T47D (cell line): ENCODE results near the gene DCLK2.

Source experiments
- DNase-seq, 2 experiments: peaks; one replicate each; pipeline versions ENCODE4 v3.0.0 to v3.0.0-alpha.2; 2011 to 2012; ENCODE audit warnings: low read depth in 1 of 2, low spot score in 1 of 2
- JUND ChIP-seq: IDR thresholded peaks from 2 replicates; pipeline ENCODE4 v1.6.1; 2012; ENCODE audit warnings: low read depth
- in situ Hi-C: cut with HindIII; loops from 2 replicates; pipeline ENCODE4 v1.10.0; 2016; ENCODE audit warnings: low sequenced_read_pairs, low pct_unique_long_range_greater_than_20kb

The DCLK2 gene

DNA sequence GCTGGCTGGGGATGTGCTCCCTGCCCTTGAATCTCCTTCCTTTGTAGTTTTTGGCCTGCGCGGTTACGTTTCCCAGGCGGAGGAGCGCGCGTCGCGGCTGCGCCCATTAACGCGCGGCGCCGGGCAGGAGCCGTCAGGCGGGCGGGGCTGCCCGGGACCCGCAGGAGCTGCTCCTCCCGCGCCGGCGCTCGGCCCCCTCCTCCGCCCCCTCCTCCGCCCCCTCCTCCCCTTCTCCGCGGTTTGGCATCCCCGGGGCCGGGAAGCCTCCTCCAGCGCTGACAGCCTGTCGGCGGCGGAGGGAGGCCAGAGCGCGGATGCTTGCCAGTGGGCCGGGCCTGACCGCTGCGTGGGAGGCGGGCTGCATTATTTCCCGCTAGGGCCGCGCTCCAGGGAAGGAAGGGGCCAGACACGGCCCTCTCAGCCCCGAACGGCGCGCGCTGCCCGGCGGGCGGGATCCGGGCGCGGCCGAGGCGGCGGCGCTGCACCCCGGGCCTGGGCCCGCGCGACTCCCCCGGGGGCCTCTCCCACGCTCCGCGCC is at the start of gene DCLK2:
Gene DCLK2 (plus strand): TSS at position 405 of the 538 bp plus-strand sequence. CDS start 583 bp downstream, outside the sequence.
- no peak for TF ChIP-seq JUND
- peak; percentile 45 to 53 for DNase-seq
- in situ Hi-C loops, result no loop called here

DNA sequence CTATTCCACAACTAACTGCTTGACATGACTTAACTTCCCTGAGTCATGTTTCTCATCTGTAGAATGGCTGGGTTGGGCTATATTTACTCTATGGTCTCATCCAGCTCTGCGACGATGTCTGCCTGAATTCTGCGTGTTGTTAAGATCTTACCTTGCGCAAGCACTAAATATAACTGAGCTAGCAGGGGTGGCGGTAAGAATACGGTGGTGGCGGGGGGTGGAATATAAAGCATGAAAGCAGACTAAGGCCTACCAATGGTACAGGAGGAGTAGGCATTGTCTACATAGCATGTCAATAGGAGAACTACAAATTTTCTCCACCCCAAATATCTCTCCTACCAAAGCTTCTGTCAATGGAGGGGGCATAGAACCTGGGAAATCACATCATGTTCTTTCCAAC is 45.7 kb upstream of the DCLK2 start:
- no peak for DNase-seq
- in situ Hi-C loops, result no loop called here
- TF ChIP-seq JUND, result no peak

DNA sequence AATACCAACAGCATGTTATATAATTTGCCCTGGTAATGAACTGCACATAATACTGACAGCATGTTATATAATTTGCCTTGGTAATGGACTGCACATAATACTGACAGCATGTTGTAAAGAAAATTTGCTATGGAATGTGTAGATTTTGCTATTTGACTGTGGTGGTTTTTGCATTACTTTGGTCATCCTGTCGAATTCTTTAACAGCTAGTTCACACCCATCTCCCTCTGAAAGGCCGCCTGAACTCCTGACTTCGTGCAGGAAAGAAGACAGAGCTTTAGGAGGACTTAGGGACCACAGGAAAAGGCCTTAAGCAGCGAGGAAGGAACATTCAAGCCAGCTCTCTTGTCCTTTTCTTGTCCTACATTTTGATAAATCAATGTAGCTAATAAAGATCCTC is 45.2 kb upstream of the DCLK2 start:
- in situ Hi-C loops, result no loop called here
- no peak for TF ChIP-seq JUND

DNA sequence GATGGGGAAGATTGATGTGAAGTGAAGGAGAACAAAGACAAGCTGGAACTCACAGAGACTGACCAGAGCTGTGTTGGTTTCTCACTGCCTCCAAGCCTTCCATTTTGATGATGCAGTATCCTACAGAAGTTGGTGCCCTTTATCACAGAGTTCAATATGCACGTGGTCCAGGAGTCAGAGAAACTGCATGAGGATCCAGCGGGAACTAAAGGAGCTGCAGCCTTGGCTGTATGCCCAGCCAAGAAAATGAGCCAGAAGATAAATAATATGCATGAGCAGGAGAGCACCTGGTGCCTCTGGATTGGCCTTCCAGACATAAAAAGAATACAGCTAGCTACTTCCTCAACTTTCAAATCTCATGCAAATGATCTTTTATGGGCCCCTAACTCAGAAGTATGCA is 44.3 kb upstream of the DCLK2 start:
- no peak for DNase-seq
- TF ChIP-seq JUND, result no peak
- in situ Hi-C loops, result no loop called here

More for the DNA sequence above, 45.2 kb upstream of the DCLK2 start:
- DNase-seq, result no peak

DNA sequence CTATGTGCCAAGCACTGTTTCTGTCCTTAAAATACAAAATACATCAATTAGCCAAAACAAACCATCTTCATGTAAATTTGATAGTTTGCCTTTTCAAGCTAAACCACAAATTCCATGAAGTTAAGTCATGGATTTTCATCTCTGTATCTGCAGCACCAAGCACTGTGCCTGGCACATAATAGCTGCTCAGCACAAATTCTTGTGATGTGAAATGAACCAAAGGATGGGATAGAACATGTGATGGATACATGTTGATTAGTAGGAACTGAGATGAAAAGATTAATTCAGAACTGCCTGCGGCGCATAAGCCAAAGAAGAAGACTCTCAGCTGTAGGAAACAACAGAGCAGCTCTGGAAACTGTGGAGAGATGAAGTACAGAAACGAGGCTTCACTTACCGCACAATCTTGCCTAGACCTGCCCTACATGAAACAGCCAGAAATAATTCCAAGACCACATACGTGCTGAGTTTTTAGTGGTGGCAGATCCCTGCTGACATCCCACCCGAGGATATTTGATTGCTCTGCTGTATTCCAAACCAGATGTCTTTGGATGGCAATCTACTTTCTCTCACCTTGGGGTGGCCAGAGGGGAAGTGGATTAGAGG is 40.9 kb upstream of the DCLK2 start:
- in situ Hi-C loops, result no loop called here
- no peak for DNase-seq
- no peak for TF ChIP-seq JUND

DNA sequence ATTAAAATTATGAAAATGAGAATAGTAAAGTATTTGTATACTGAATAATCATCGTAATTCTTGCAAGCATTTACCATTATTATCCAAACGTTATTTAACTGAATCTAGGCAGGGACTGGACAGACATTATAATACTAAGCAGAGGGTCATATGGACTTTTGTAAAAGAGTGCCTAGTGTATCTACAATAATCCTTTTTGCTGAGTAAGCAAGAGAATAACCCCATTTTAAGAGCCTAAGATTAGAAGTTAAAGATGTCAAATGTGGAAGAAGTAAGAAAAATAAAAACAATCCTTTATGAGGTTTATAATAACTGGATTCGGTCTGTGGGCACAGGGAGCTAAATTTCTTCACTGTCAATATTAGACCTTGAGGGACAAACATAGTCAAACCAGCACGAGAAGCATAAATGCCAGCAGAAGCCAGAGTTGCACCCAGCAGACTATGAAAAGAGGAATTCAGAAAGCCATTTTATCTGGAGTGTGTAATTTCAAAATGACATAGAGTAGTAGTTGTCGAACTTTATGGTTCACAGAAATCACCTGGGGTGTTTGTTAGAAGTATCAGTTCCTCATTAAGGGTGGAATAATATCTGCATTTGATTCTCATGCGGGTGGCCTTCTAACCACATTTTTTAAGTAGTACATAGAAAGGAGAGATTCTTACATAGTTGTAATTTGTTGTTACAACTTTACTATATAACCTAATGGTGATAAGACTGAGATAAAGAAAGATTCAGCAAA is 39.7 kb upstream of the DCLK2 start:
- no peak for DNase-seq
- in situ Hi-C loops, result no loop called here
- no peak for TF ChIP-seq JUND

DNA sequence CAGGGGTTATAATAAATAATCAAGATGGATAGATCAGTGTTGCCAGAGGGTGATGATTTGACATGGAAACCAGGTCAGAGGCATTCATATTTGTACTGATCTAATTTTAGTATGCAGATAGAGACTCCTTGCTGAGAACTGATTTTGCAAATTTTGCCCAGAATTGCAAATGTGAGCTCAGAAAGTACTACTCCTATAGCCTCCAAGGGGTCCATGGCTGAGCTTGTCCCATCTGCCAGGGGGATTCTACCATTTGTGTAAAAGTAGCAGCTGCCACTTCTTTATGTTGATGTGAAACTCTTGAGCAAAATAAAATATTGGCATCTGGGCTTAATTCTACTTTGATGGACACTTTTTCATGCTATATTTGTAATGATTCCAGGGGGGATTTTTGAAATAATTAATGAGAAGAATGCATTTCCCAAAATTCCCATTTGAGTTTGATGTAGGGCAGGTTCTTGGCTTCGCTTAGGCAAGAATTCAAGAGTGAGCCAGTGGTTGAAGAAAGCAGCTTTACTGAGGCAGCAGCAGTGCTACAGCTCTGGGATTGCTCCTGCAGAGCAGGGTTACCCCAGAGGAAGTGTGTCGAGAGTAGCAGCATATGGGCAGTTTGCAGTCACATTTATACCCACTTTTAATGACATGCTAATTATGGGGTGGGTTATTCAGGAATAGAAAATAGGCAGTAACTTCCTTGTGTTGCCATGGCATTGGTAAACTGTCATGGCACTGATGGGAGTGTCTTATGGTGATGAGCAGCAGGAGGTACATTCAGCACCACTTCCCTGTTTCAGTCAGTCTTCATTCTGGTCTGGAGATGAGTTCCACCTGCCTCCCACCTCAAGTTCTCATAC is 38.7 kb upstream of the DCLK2 start:
- in situ Hi-C loops, result no loop called here
- TF ChIP-seq JUND, result no peak
- DNase-seq, result no peak

DNA sequence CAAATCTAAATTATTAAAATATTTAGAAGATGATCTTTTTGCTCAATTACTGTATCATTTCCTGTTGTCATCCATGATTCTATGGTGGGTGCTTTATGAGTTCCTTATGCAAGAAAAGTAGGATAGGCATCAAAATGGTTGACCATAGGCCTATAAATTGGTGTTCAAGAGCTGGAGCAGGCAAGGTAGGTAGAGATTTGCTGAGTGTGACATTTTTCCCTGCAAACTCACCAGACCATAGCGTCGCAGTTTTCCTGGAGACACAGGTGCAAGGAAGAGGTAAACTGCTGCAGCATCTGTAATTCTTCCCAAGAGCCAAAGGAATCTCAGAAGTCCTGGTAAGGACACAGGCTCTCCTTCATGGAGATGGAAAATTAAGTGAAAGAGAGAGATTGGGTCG is 33.7 kb upstream of the DCLK2 start:
- no peak for DNase-seq
- in situ Hi-C loops, result no loop called here
- TF ChIP-seq JUND, result no peak

DNA sequence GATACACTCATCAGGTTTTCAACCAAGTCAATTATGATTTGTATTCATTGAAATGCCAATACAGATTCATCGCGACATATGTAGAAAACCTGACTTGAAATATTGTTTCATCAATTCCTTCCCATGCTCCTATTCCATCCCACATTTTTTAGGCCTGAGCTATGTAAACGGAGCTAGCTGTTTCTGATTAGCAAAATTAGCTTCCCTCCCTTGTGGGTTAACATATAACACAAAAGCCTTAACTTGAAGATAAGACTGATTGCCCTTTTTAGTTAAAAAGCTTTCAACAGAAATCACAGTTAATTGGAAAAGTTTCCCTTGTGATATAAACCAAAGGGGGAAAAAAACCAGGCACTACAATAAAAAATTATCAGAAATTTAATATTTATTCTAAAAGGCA is 32.8 kb upstream of the DCLK2 start:
- in situ Hi-C loops, result no loop called here
- TF ChIP-seq JUND, result no peak
- DNase-seq, result no peak

DNA sequence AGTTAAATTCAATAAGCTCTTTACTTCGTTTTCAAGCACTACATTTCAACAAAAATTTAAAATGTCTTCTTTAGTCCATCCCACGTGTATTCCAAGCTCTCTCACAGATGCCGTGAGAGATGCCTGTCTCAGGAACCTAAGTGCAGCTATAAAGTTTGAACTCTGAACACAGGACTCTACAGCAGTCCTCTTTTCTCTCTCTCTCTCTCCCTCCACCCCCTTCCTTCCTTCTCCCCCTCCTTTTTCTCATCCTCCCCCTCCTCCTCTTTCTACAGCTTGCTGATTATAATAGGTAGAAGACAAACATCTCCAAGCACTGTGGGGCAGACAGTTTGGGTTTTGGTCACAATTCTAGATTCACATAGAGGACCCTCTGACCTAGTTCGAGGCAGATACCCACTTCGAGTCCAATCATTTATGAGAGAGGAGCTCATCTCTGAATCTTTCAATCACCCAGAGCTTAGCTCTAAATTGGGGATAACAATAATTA is 31.5 kb upstream of the DCLK2 start:
- TF ChIP-seq JUND, result no peak
- in situ Hi-C loops, result no loop called here
- DNase-seq, result no peak

DNA sequence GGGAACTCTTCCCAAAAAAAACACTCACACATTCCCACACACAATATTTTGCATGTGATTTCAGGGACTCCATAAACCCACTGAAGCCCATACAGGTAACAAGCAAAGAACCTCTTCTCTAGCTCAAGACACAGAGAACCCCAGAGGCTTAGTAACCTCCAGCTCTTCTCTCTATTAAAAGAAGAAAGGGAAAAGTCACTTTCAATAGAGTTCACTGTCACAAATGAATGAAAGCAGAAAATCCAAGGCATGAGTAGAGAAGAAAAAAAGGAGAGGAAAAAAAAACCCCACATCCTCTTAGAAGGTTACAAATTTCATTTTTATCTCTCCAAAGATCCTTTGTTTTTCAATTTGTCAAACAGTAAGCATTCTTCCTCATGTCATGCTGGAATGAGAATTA is 30.7 kb upstream of the DCLK2 start:
- no peak for TF ChIP-seq JUND
- DNase-seq, result no peak
- in situ Hi-C loops, result no loop called here

DNA sequence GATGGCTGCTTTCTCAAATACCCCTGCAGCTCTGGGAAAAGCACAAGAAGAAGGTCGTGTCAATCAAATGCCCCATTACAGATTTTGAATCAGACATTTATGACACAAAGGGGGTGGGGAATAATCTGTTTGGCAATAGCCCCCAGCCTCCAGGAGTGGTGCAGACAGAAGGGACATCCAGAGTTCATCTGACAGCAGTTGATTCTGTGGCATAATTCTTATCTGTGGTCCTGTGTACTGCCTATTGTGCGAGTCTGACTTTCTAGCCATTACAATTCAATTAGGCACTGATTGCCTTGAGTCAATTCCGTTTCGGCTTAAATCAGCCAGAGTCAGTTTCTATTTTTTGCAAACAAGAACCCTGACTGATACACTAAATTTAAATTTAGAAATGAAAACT is 28.6 kb upstream of the DCLK2 start:
- no peak for DNase-seq
- TF ChIP-seq JUND, result no peak
- in situ Hi-C loops, result no loop called here
